Right renal pelvis (tissue), 4 donors: ENCODE results near the gene ST7. TPM values are rescaled to one million over a fixed set of nuclear protein-coding genes. Genes with fewer than 3 reads are reported as not detected.

Experiments
- polyA plus RNA-seq, 4 donors: library from polyadenylated mRNA; unstranded; fragments of 120-200 nt; gene quantifications; one replicate each; pipeline ENCODE4 v1.2.1, GENCODE V29; 2013; ENCODE audit not compliant: insufficient read length in 4 of 4

Gene ST7
- polyA plus RNA-seq, 4 donors = 24.9 to 31.7 (median 27.8) TPM

Other genes with a start within 250 kb of the ST7 start
- 100 to 1,000 TPM; 182 to 227 (median 226) TPM for gene CAPZA2, start 90.9 kb upstream of the ST7 start, polyA plus RNA-seq